Dermis blood vessel endothelial cell (primary cell): ENCODE data around the gene PIMREG. TPM values are rescaled to one million over a fixed set of nuclear protein-coding genes. Genes with fewer than 3 reads are reported as not detected.
"Not testable (repeated sequence)": the region's sequence is repeated elsewhere in the genome, so short reads cannot be mapped to it uniquely, and the experiment has no call there.

Experiments
- DNase-seq: peaks from one replicate; pipeline ENCODE4 v3.0.0; 2010
- total RNA-seq: library from RNA; depleted of rRNA; stranded (reverse); fragments of >200 nt; gene quantifications from 2 replicates; pipeline ENCODE4 v1.2.3, GENCODE V29; 2014

Gene PIMREG
- total RNA-seq, 1 donor from 2014 or later = 7.8 TPM

GRCh38 chr17:6479622-6480302 is 35.5 kb downstream of the PIMREG start:
- DNase-seq = peak; percentile 34

GRCh38 chr17:6480303-6480675 is 36.0 kb downstream of the PIMREG start:
- DNase-seq = no peak

GRCh38 chr17:6482105-6482455 is 37.8 kb downstream of the PIMREG start:
- DNase-seq = no peak

- DNase-seq = not testable (repeated sequence)
Measured at GRCh38 chr17:6482796-6483195, 38.5 kb downstream of the PIMREG start.

GRCh38 chr17:6483507-6483906 is 39.3 kb downstream of the PIMREG start:
- DNase-seq = no peak

- no peak for DNase-seq
Measured at GRCh38 chr17:6485646-6486412, 41.6 kb downstream of the PIMREG start.

GRCh38 chr17:6487251-6488007 is 43.2 kb downstream of the PIMREG start:
- DNase-seq = no peak

GRCh38 chr17:6488008-6488539 is 43.8 kb downstream of the PIMREG start:
- DNase-seq = no peak

- DNase-seq = no peak
Measured at GRCh38 chr17:6489016-6489550, 44.8 kb downstream of the PIMREG start.

GRCh38 chr17:6491071-6491700 is 46.9 kb downstream of the PIMREG start:
- no peak for DNase-seq

GRCh38 chr17:6492892-6493674 is 48.8 kb downstream of the PIMREG start:
- no peak for DNase-seq

- peak; percentile 36 for DNase-seq
Measured at GRCh38 chr17:6494239-6494941, 50.1 kb downstream of the PIMREG start.

GRCh38 chr17:6495450-6496115 is 51.3 kb downstream of the PIMREG start:
- no peak for DNase-seq

GRCh38 chr17:6496116-6496481 is 51.8 kb downstream of the PIMREG start:
- DNase-seq = no peak

GRCh38 chr17:6496640-6497441 is 52.6 kb downstream of the PIMREG start:
- no peak for DNase-seq

GRCh38 chr17:6497496-6498221 is 53.4 kb downstream of the PIMREG start:
- no peak for DNase-seq

GRCh38 chr17:6498356-6498755 is 54.1 kb downstream of the PIMREG start:
- DNase-seq = no peak

- no peak for DNase-seq
Measured at GRCh38 chr17:6498901-6499540, 54.8 kb downstream of the PIMREG start.
